HEK293 (cell line): ENCODE measurements around the gene PLCH2.

Source experiments
- KLF16 ChIP-seq: fragments of 450-650 bp; formaldehyde crosslinking; IDR thresholded peaks from 2 replicates; pipeline ENCODE4 v1.5.1; 2017; ENCODE audit warnings: missing biosample characterization, missing genetic modification characterization
- TRIM28 ChIP-seq: IDR thresholded peaks from 2 replicates; pipeline ENCODE4 v1.6.1; 2011; ENCODE audit warnings: low read length, control low read depth, borderline replicate concordance
- ZNF274 ChIP-seq, 2 experiments: fragments of 200-500 bp in 1 of 2; fragments of 450-650 bp in 1 of 2; sonication (Bioruptor generic) in 1 of 2; formaldehyde crosslinking in 1 of 2; IDR thresholded peaks; 2 replicates each; pipeline versions ENCODE4 v1.5.1 to v1.6.1; 2014 to 2016; ENCODE audit warnings: borderline replicate concordance in 1 of 2, inconsistent platforms in 1 of 2, low read length in 1 of 2, missing biosample characterization in 1 of 2, missing genetic modification characterization in 1 of 2
- TF ChIP-seq, protein P1 (sequence below): fragments of 450-650 bp; formaldehyde crosslinking; IDR thresholded peaks from 2 replicates; pipeline ENCODE4 v1.5.1; 2016; ENCODE audit warnings: missing biosample characterization, missing genetic modification characterization

DNA sequence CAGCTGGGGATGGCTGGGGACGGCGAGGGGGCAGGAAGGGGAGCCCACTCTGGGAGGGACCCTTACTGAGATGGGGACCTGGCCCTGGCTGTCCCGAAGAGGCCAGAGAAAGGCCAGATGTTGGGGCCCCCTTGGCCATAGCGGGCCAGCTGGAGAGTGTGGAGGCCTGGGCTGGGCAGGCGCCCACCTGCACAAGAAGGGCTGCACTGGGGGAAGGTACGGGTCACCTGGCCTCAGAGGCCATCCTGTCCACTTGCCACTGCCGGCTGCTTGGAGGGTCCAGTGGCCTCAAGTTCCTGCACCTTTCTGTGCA, 5.0 kb upstream of the PLCH2 start:
- TF ChIP-seq ZNF274 (IDR thresholded peaks at IDR 0.05; ENCODE audit: low read length) (no peak), ZNF274 (tag by site-specific recombination; IDR thresholded peaks at IDR 0.05; ENCODE audit: borderline replicate concordance) (no peak), KLF16 (tag by site-specific recombination) (no peak), TRIM28 (no peak)
- TF ChIP-seq, protein P1, sequence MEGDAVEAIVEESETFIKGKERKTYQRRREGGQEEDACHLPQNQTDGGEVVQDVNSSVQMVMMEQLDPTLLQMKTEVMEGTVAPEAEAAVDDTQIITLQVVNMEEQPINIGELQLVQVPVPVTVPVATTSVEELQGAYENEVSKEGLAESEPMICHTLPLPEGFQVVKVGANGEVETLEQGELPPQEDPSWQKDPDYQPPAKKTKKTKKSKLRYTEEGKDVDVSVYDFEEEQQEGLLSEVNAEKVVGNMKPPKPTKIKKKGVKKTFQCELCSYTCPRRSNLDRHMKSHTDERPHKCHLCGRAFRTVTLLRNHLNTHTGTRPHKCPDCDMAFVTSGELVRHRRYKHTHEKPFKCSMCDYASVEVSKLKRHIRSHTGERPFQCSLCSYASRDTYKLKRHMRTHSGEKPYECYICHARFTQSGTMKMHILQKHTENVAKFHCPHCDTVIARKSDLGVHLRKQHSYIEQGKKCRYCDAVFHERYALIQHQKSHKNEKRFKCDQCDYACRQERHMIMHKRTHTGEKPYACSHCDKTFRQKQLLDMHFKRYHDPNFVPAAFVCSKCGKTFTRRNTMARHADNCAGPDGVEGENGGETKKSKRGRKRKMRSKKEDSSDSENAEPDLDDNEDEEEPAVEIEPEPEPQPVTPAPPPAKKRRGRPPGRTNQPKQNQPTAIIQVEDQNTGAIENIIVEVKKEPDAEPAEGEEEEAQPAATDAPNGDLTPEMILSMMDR (tag by site-specific recombination), result no peak
